Mesenchymal stem cell (in vitro differentiated cells and primary cell): ENCODE measurements around the gene DISC1.
A peak's percentile ranks its signal among the peaks of the same experiment; 100 is the strongest.

ENCODE experiments used
- DNase-seq: peaks from one replicate; pipeline ENCODE4 v3.0.0-alpha.2; 2013
- H2AFZ ChIP-seq: one replicate; pipeline ENCODE4 v1.6.1; 2013; ENCODE audit warnings: low read depth, mild to moderate bottlenecking, control low read depth, inconsistent platforms, low read length, moderate library complexity
- H2AK5ac ChIP-seq: 2 replicates; pipeline ENCODE4 v1.6.1; 2013; ENCODE audit warnings: low read length, moderate library complexity, mild to moderate bottlenecking, inconsistent platforms; ENCODE audit not compliant: severe bottlenecking
- H2BK120ac ChIP-seq: one replicate; pipeline ENCODE4 v1.6.1; 2013; ENCODE audit warnings: low read depth, mild to moderate bottlenecking, inconsistent platforms, low read length, moderate library complexity
- H2BK12ac ChIP-seq, 2 experiments: one replicate each; pipeline ENCODE4 v1.6.1; 2013; ENCODE audit warnings: inconsistent platforms in 2 of 2, low read length in 2 of 2, mild to moderate bottlenecking in 2 of 2, moderate library complexity in 2 of 2, control low read depth in 1 of 2
- H2BK15ac ChIP-seq: one replicate; pipeline ENCODE4 v1.6.1; 2013; ENCODE audit warnings: mild to moderate bottlenecking, low read depth, inconsistent platforms; ENCODE audit not compliant: poor library complexity, severe bottlenecking
- H2BK5ac ChIP-seq: 2 replicates; pipeline ENCODE4 v1.6.1; 2013; ENCODE audit warnings: low read depth, mild to moderate bottlenecking, low read length, control low read depth, inconsistent platforms; ENCODE audit not compliant: poor library complexity, severe bottlenecking
- H3K14ac ChIP-seq, 2 experiments: one replicate each; pipeline ENCODE4 v1.6.1; 2013; ENCODE audit warnings: inconsistent platforms in 2 of 2, low read length in 2 of 2, control low read depth in 1 of 2, mild to moderate bottlenecking in 1 of 2, moderate library complexity in 1 of 2
- H3K18ac ChIP-seq, 2 experiments: one replicate each; pipeline ENCODE4 v1.6.1; 2013; ENCODE audit warnings: inconsistent platforms in 2 of 2, low read length in 2 of 2, control low read depth in 1 of 2, low read depth in 1 of 2, mild to moderate bottlenecking in 1 of 2
- H3K23ac ChIP-seq, 2 experiments: one replicate each; pipeline ENCODE4 v1.6.1; 2013; ENCODE audit warnings: inconsistent platforms in 2 of 2, low read length in 2 of 2, mild to moderate bottlenecking in 2 of 2, moderate library complexity in 2 of 2, control low read depth in 1 of 2
- H3K27ac ChIP-seq: 2 replicates; pipeline ENCODE4 v1.5.1; 2013; ENCODE audit warnings: mild to moderate bottlenecking, moderate library complexity, low read length, control low read depth, inconsistent platforms; ENCODE audit not compliant: poor library complexity, severe bottlenecking
- H3K27me3 ChIP-seq, 2 experiments: 2 replicates each; pipeline versions ENCODE4 v1.6.1 to v1.7.0; 2013; ENCODE audit warnings: low read length in 2 of 2, mild to moderate bottlenecking in 2 of 2, moderate library complexity in 2 of 2, control low read depth in 1 of 2, inconsistent platforms in 1 of 2; ENCODE audit not compliant: control insufficient read depth in 1 of 2, insufficient read depth in 1 of 2
- H3K36me3 ChIP-seq, 2 experiments: 2 replicates each; pipeline versions ENCODE4 v1.6.1 to v1.7.0; 2013; ENCODE audit warnings: low read length in 2 of 2, control low read depth in 1 of 2, inconsistent platforms in 1 of 2, low read depth in 1 of 2, mild to moderate bottlenecking in 1 of 2; ENCODE audit not compliant: insufficient read depth in 2 of 2, control insufficient read depth in 1 of 2
- H3K4ac ChIP-seq, 2 experiments: one replicate each; pipeline ENCODE4 v1.6.1; 2013; ENCODE audit warnings: inconsistent platforms in 2 of 2, low read length in 2 of 2, mild to moderate bottlenecking in 2 of 2, moderate library complexity in 2 of 2, control low read depth in 1 of 2, low read depth in 1 of 2
- H3K4me1 ChIP-seq: 2 replicates; pipeline ENCODE4 v1.6.1; 2013; ENCODE audit warnings: low read depth, low read length, control low read depth; ENCODE audit not compliant: control insufficient read depth, insufficient read depth
- H3K4me2 ChIP-seq: 2 replicates; pipeline ENCODE4 v1.6.1; 2013; ENCODE audit warnings: low read length, mild to moderate bottlenecking, inconsistent platforms; ENCODE audit not compliant: poor library complexity, severe bottlenecking
- H3K4me3 ChIP-seq, 2 experiments: 2 replicates each; pipeline versions ENCODE4 v1.5.1 to v1.7.0; 2013; ENCODE audit warnings: low read length in 2 of 2, mild to moderate bottlenecking in 2 of 2, control low read depth in 1 of 2, low read depth in 1 of 2; ENCODE audit not compliant: insufficient read depth in 1 of 2
- H3K79me1 ChIP-seq: replicated peaks from 2 replicates; pipeline ENCODE4 v1.6.1; 2013; ENCODE audit warnings: mild to moderate bottlenecking, control low read depth, low read length, inconsistent platforms; ENCODE audit not compliant: poor library complexity, severe bottlenecking
- H3K9ac ChIP-seq: 2 replicates; pipeline ENCODE4 v1.7.0; 2013; ENCODE audit warnings: mild to moderate bottlenecking, low read length, moderate library complexity
- H3K9me3 ChIP-seq: 2 replicates; pipeline ENCODE4 v1.7.0; 2013; ENCODE audit warnings: mild to moderate bottlenecking, low read length; ENCODE audit not compliant: control insufficient read depth
- H4K8ac ChIP-seq: one replicate; pipeline ENCODE4 v1.6.1; 2013; ENCODE audit warnings: inconsistent platforms, mild to moderate bottlenecking, low read length, moderate library complexity
- H4K91ac ChIP-seq: one replicate; pipeline ENCODE4 v1.6.1; 2013; ENCODE audit warnings: mild to moderate bottlenecking, low read length, inconsistent platforms
- WGBS: methylation state at CpG from one replicate; pipeline ENCODE4 v1.1.7; 2013; ENCODE audit warnings: mixed read lengths; 5-methylcytosine and 5-hydroxymethylcytosine counted together

Gene DISC1

GRCh38 chr1:231818337-231818736 is 191.7 kb downstream of the DISC1 start:
- Histone ChIP-seq H3K23ac (no peak overlapping the region), H3K14ac (no peak overlapping the region), H3K4me2 (no peak overlapping the region), H2BK5ac (no peak overlapping the region), H3K4ac (no peak overlapping the region), H2BK120ac (no peak overlapping the region), H3K4me1 (no peaks in the 10 kb centered on the region), H2AFZ (no peak overlapping the region), H3K9me3 (no peaks in the 10 kb centered on the region), H4K8ac (no peak overlapping the region), H2AK5ac (no peak overlapping the region), H3K18ac (peak overlapping the region in 1 of 2 experiments; percentile 54), H2BK12ac (no peak overlapping the region), H3K36me3 (peaks cover 0 to 7% of the 10 kb centered on the region in 2 experiments), H3K27me3 (no peaks in the 10 kb centered on the region), H3K4me3 (no peak overlapping the region), H3K79me1 (no peaks in the 10 kb centered on the region), H3K9ac (no peak overlapping the region), H2BK15ac (no peak overlapping the region), H4K91ac (no peak overlapping the region), H3K27ac (no peak overlapping the region)
- WGBS: 76% methylated on average over 6 of the region's 6 CpGs
- no peak for DNase-seq

GRCh38 chr1:231821281-231821680 is 194.7 kb downstream of the DISC1 start:
- WGBS: 94% methylated on average over 3 of the region's 3 CpGs
- DNase-seq: no peak
- no peak overlapping the region for H2BK15ac ChIP-seq
- no peak overlapping the region for H3K27ac ChIP-seq
- H4K91ac ChIP-seq: no peak overlapping the region
- no peaks in the 10 kb centered on the region for H3K27me3 ChIP-seq
- no peak overlapping the region for H2AFZ ChIP-seq
- no peak overlapping the region for H2BK5ac ChIP-seq
- H3K4me1 ChIP-seq: no peaks in the 10 kb centered on the region
- H2BK120ac ChIP-seq: no peak overlapping the region
- H2AK5ac ChIP-seq: no peak overlapping the region
- H3K36me3 ChIP-seq: peaks cover 0 to 2% of the 10 kb centered on the region in 2 experiments
- no peak overlapping the region for H3K4ac ChIP-seq
- no peak overlapping the region for H3K4me2 ChIP-seq
- H3K14ac ChIP-seq: no peak overlapping the region
- H3K23ac ChIP-seq: no peak overlapping the region
- no peaks in the 10 kb centered on the region for H3K9me3 ChIP-seq
- H4K8ac ChIP-seq: no peak overlapping the region
- H3K18ac ChIP-seq: no peak overlapping the region
- no peak overlapping the region for H3K9ac ChIP-seq
- H2BK12ac ChIP-seq: no peak overlapping the region
- H3K79me1 ChIP-seq: peaks cover 4% of the 10 kb centered on the region
- H3K4me3 ChIP-seq: no peak overlapping the region

- no peak overlapping the region for H2BK15ac ChIP-seq
- H3K9ac ChIP-seq: no peak overlapping the region
- no peak overlapping the region for H2AK5ac ChIP-seq
- H2BK120ac ChIP-seq: no peak overlapping the region
- H4K91ac ChIP-seq: no peak overlapping the region
- H2AFZ ChIP-seq: no peak overlapping the region
- no peak overlapping the region for H4K8ac ChIP-seq
- H3K4me2 ChIP-seq: no peak overlapping the region
- H2BK12ac ChIP-seq: no peak overlapping the region
- no peak overlapping the region for H3K23ac ChIP-seq
- no peak overlapping the region for H3K4ac ChIP-seq
- peaks cover 0 to 2% of the 10 kb centered on the region in 2 experiments for H3K36me3 ChIP-seq
- H3K27me3 ChIP-seq: no peaks in the 10 kb centered on the region
- no peak overlapping the region for H3K4me3 ChIP-seq
- no peak for DNase-seq
- 98% methylated on average over 5 of the region's 6 CpGs for WGBS
- no peak overlapping the region for H3K14ac ChIP-seq
- no peaks in the 10 kb centered on the region for H3K9me3 ChIP-seq
- no peak overlapping the region for H3K27ac ChIP-seq
- no peaks in the 10 kb centered on the region for H3K4me1 ChIP-seq
- H3K18ac ChIP-seq: no peak overlapping the region
- peaks cover 4% of the 10 kb centered on the region for H3K79me1 ChIP-seq
- H2BK5ac ChIP-seq: no peak overlapping the region
Observed at GRCh38 chr1:231822041-231822440, 195.5 kb downstream of the DISC1 start.

- Histone ChIP-seq H3K4me1 (peaks cover 5% of the 10 kb centered on the region), H2AFZ (no peak overlapping the region), H3K18ac (no peak overlapping the region), H4K91ac (no peak overlapping the region), H3K14ac (no peak overlapping the region), H3K27ac (peak overlapping the region; percentile 100), H3K27me3 (no peaks in the 10 kb centered on the region), H2BK5ac (no peak overlapping the region), H2BK120ac (no peak overlapping the region), H3K4ac (no peak overlapping the region), H3K79me1 (peaks cover 7% of the 10 kb centered on the region), H2BK15ac (no peak overlapping the region), H2AK5ac (no peak overlapping the region), H3K9ac (no peak overlapping the region), H3K4me2 (no peak overlapping the region), H3K23ac (no peak overlapping the region), H3K36me3 (no peaks in the 10 kb centered on the region), H4K8ac (no peak overlapping the region), H2BK12ac (no peak overlapping the region), H3K4me3 (no peak overlapping the region), H3K9me3 (no peaks in the 10 kb centered on the region)
- no peak for DNase-seq
- WGBS: no CpG with 5 or more reads among the region's 1 CpG
Observed at GRCh38 chr1:231826566-231826965, 200.0 kb downstream of the DISC1 start.
